Measurements from ENCODE around the gene KCND3.

DNA sequence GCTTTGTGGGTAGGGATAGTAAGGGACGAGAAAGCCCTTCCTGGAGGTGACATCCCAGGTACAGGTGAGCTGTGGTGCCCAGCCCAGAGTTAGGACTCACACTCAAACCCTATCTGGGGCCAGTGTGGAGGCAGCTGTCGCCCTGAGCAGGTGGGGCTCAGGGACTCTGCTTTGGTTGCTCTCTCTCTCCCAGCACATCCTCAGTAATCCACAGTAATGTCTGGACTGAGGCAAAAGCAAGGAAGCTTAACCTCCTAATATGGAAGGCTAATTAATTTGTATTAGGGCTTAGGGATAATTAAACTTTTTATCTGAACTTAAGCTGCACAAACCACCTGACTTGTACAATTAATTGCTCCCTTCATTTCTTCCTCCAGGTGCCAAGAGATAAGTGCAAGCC lies 195.5 kb downstream of the KCND3 start:
- TF ChIP-seq MYC (IDR thresholded peaks at IDR 0.05; ENCODE audit: low read depth, low read length) (no peak), POLR2A (IDR thresholded peaks at IDR 0.05; ENCODE audit: extremely low read depth, insufficient read length) (no peak)
- TF ChIP-seq, protein P1, sequence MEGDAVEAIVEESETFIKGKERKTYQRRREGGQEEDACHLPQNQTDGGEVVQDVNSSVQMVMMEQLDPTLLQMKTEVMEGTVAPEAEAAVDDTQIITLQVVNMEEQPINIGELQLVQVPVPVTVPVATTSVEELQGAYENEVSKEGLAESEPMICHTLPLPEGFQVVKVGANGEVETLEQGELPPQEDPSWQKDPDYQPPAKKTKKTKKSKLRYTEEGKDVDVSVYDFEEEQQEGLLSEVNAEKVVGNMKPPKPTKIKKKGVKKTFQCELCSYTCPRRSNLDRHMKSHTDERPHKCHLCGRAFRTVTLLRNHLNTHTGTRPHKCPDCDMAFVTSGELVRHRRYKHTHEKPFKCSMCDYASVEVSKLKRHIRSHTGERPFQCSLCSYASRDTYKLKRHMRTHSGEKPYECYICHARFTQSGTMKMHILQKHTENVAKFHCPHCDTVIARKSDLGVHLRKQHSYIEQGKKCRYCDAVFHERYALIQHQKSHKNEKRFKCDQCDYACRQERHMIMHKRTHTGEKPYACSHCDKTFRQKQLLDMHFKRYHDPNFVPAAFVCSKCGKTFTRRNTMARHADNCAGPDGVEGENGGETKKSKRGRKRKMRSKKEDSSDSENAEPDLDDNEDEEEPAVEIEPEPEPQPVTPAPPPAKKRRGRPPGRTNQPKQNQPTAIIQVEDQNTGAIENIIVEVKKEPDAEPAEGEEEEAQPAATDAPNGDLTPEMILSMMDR (IDR thresholded peaks at IDR 0.05; ENCODE audit: low read depth, low read length) = no peak

All from NB4 (cell line).